WTC11 (cell line): ENCODE measurements around the gene TRUB1. TPM values are rescaled to one million over a fixed set of nuclear protein-coding genes. Genes with fewer than 3 reads are reported as not detected.

ENCODE experiments used
- ATAC-seq: fragments of 200-7000 bp; cut with Tn5 transposase; 2 replicates; pipeline ENCODE4 v1.10.0; 2021; ENCODE audit warnings: mild to moderate bottlenecking, moderate library complexity
- CTCF ChIA-PET: fragments of 300-600 bp; sonication (Branson Sonifier 250); formaldehyde crosslinking; loops from one replicate; lab custom pipeline; 2021; ENCODE audit warnings: antibody characterized with exemption; lab: Charles Lee
- POLR2A ChIA-PET: fragments of 350-600 bp; sonication (Branson Sonifier 250); formaldehyde crosslinking; loops from one replicate; lab custom pipeline; 2021; ENCODE audit warnings: antibody characterized with exemption; lab: Charles Lee
- DNase-seq: peaks from one replicate; pipeline ENCODE4 v3.0.0; 2021; ENCODE audit warnings: low spot score
- H3K27ac Mint-ChIP-seq: 2 replicates; pipeline ENCODE4 v1.8.0; 2021; ENCODE audit warnings: mixed read lengths
- H3K27me3 Mint-ChIP-seq: 2 replicates; pipeline ENCODE4 v1.8.0; 2021; ENCODE audit warnings: low read depth, mild to moderate bottlenecking, moderate library complexity, mixed read lengths
- H3K36me3 Mint-ChIP-seq: 2 replicates; pipeline ENCODE4 v1.8.0; 2021; ENCODE audit warnings: mixed read lengths
- H3K4me1 Mint-ChIP-seq: 2 replicates; pipeline ENCODE4 v1.8.0; 2022; ENCODE audit warnings: mixed read lengths
- H3K4me3 Mint-ChIP-seq: 2 replicates; pipeline ENCODE4 v1.8.0; 2021; ENCODE audit warnings: mild to moderate bottlenecking, moderate library complexity, mixed read lengths
- H3K9me3 Mint-ChIP-seq: 2 replicates; pipeline ENCODE4 v1.8.0; 2021; ENCODE audit warnings: mixed read lengths
- CREB1 ChIP-seq: sonication (generic); formaldehyde crosslinking; IDR thresholded peaks from 2 replicates; pipeline ENCODE4 v1.8.0; 2023; ENCODE audit warnings: mild to moderate bottlenecking, missing genetic modification reagents
- CREM ChIP-seq: sonication (generic); formaldehyde crosslinking; IDR thresholded peaks from 2 replicates; pipeline ENCODE4 v1.8.1; 2022; ENCODE audit warnings: mild to moderate bottlenecking, missing genetic modification reagents, moderate library complexity
- MYBL2 ChIP-seq: sonication (generic); formaldehyde crosslinking; IDR thresholded peaks from 2 replicates; pipeline ENCODE4 v1.8.1; 2023; ENCODE audit warnings: mild to moderate bottlenecking, moderate library complexity, missing genetic modification reagents
- NR1H2 ChIP-seq: sonication (generic); formaldehyde crosslinking; IDR thresholded peaks from 2 replicates; pipeline ENCODE4 v1.9.0; 2021; ENCODE audit warnings: mild to moderate bottlenecking, moderate library complexity, missing genetic modification reagents
- RELA ChIP-seq: sonication (generic); formaldehyde crosslinking; IDR thresholded peaks from 2 replicates; pipeline ENCODE4 v1.8.1; 2022; ENCODE audit warnings: missing genetic modification reagents, mild to moderate bottlenecking, borderline replicate concordance
- SP1 ChIP-seq: sonication (generic); formaldehyde crosslinking; conservative IDR thresholded peaks from 2 replicates; pipeline ENCODE4 v1.8.1; 2022; ENCODE audit warnings: missing genetic modification reagents
- TP53 ChIP-seq: sonication (generic); formaldehyde crosslinking; IDR thresholded peaks from 2 replicates; pipeline ENCODE4 v1.8.1; 2023; ENCODE audit warnings: mild to moderate bottlenecking, missing genetic modification reagents
- ZNF121 ChIP-seq: sonication (generic); formaldehyde crosslinking; IDR thresholded peaks from 2 replicates; pipeline ENCODE4 v1.8.0; 2023; ENCODE audit warnings: missing genetic modification reagents
- total RNA-seq: library from RNA; stranded (reverse); gene quantifications from 3 replicates; pipeline ENCODE4 v1.2.3, GENCODE V29; 2021
- TF ChIP-seq, protein P1 (sequence below): fragments of 250-450 bp; sonication (Bioruptor Pico); conservative IDR thresholded peaks from 2 replicates; pipeline ENCODE4 v1.9.0; 2021; ENCODE audit warnings: mild to moderate bottlenecking
- TF ChIP-seq, protein P2 (sequence below): sonication (generic); formaldehyde crosslinking; IDR thresholded peaks from 2 replicates; pipeline ENCODE4 v1.8.1; 2022; ENCODE audit warnings: low read depth, missing genetic modification reagents, borderline replicate concordance
- TF ChIP-seq, protein P3 (sequence below): sonication (generic); formaldehyde crosslinking; IDR thresholded peaks from 2 replicates; pipeline ENCODE4 v1.8.1; 2022; ENCODE audit warnings: mild to moderate bottlenecking, missing genetic modification reagents, moderate library complexity, borderline replicate concordance
- TF ChIP-seq, protein P4 (sequence below): sonication (generic); formaldehyde crosslinking; IDR thresholded peaks from 2 replicates; pipeline ENCODE4 v1.8.0; 2023; ENCODE audit warnings: missing genetic modification reagents, mild to moderate bottlenecking, borderline replicate concordance
- TF ChIP-seq, protein P5 (sequence below): sonication (generic); formaldehyde crosslinking; IDR thresholded peaks from 2 replicates; pipeline ENCODE4 v1.8.1; 2023; ENCODE audit warnings: mild to moderate bottlenecking, missing genetic modification reagents
- TF ChIP-seq, protein P6 (sequence below): sonication (generic); formaldehyde crosslinking; IDR thresholded peaks from 2 replicates; pipeline ENCODE4 v1.8.1; 2023; ENCODE audit warnings: mild to moderate bottlenecking, missing genetic modification reagents, moderate library complexity

The TRUB1 gene
- total RNA-seq, 1 experiment from 2014 or later: 27.8 TPM

DNA sequence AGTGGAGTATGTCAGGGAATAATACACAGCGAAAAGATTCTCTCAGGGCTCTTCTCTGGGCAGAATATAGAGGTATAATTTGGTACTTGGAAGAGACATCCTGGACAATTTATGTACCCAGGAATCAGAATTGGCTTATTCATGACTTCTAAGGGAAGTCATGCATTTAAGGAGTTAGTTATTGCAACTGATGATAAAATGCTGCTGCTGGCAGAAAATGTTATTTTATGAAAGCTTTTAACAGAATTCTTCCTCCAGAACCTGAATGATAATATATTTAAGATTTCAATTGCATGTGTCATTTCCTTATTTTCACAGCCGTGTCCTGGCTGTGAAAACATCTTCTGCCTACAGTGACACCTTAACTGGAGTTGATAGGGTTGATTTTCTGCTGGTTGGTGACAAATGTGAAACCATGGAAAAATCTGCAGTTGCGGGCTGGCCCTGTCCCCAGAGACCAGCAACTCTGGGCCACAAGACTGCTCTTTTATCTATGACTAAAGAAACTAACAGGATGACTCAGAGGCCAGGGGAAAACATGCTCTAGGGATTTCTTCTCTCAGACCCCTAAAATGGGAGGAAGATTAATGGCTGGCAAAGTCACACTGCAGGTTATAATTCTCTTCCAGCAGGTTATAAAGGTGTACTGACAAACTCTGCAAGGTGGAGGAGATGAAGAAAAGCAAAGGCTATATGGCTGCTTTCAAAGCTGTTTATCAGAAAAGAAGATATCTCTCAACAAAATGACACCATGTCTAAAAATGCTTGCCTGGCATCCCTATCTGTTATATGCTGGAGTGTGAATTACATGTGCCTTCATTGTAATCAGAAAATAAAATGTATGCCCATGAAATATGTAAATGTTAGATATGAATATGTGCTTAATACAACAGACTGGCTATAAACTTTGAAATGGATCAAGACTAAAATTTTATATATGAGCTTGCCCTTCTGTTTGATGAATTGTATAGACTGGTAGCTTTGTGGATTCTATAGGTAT is 12.1 kb upstream of the TRUB1 start (continued):
- TF ChIP-seq SP1: no peak
- TF ChIP-seq RELA (CRISPR knock-in tag): no peak
- TF ChIP-seq CREM (CRISPR knock-in tag): no peak
- TF ChIP-seq, protein P1, sequence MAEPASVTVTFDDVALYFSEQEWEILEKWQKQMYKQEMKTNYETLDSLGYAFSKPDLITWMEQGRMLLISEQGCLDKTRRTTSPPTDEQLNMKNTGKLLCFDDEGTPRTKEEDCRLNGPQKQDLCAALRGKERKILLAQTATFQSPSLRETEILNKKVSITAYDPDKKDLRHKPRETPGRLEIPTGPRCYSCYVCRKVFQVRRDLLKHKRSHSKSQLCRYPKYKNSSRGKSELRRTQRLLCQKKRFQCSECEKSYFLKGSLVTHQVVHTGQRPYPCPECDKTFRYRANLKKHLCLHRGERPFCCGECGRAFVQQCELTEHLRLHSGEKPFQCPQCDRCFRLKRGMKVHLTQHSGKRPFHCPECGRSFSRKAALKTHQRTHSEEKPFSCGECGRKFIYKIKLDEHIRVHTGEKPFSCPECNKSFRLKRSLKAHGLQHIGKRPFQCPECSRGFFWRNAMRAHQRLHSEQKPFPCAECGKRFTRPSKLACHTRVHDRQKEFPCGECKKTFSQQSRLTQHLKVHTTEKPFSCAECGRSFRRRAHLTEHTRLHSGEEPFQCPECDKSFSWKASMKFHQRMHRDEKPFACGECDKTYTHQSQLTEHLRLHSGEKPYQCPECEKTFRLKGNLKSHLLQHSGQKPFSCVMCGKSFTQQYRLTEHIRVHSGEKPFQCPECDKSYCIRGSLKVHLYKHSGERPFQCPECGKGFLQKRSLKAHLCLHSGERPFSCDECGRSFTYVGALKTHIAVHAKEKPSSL (CRISPR knock-in tag): no peak
- TF ChIP-seq NR1H2 (CRISPR knock-in tag): no peak

DNA sequence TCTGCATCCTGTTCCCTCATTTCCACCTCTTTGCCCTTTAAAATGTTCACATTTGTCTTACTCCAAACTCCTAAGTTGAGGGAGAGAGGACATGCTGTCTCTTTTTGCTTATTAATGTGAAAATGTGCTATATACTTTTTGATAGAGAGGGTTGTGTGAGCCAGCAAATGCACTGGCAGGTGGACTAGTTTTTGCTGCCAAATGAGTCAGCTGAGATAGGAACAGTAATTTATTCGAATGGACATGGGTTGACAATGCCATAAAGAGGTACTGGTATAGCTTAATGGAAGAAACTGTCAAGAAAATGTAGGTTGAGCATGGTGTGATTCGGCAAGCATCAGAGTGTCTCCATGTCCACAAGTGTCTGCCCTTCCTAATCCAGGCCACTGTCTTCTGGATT is 9.2 kb upstream of the TRUB1 start:
- Mint-ChIP-seq H3K9me3 (peaks cover 19% of the 10 kb centered on the region), H3K27me3 (no peaks in the 10 kb centered on the region; the same call in 1 of the 2 replicates), H3K27ac (no peak overlapping the region), H3K4me1 (no peaks in the 10 kb centered on the region)
- CTCF ChIA-PET: no interaction called here
- no peak for TF ChIP-seq TP53 (CRISPR knock-in tag)
- TF ChIP-seq, protein P2, sequence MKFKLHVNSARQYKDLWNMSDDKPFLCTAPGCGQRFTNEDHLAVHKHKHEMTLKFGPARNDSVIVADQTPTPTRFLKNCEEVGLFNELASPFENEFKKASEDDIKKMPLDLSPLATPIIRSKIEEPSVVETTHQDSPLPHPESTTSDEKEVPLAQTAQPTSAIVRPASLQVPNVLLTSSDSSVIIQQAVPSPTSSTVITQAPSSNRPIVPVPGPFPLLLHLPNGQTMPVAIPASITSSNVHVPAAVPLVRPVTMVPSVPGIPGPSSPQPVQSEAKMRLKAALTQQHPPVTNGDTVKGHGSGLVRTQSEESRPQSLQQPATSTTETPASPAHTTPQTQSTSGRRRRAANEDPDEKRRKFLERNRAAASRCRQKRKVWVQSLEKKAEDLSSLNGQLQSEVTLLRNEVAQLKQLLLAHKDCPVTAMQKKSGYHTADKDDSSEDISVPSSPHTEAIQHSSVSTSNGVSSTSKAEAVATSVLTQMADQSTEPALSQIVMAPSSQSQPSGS (CRISPR knock-in tag): no peak
- TF ChIP-seq, protein P3, sequence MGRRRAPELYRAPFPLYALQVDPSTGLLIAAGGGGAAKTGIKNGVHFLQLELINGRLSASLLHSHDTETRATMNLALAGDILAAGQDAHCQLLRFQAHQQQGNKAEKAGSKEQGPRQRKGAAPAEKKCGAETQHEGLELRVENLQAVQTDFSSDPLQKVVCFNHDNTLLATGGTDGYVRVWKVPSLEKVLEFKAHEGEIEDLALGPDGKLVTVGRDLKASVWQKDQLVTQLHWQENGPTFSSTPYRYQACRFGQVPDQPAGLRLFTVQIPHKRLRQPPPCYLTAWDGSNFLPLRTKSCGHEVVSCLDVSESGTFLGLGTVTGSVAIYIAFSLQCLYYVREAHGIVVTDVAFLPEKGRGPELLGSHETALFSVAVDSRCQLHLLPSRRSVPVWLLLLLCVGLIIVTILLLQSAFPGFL (CRISPR knock-in tag): no peak
- no peak for TF ChIP-seq CREB1 (CRISPR knock-in tag)
- TF ChIP-seq, protein P4, sequence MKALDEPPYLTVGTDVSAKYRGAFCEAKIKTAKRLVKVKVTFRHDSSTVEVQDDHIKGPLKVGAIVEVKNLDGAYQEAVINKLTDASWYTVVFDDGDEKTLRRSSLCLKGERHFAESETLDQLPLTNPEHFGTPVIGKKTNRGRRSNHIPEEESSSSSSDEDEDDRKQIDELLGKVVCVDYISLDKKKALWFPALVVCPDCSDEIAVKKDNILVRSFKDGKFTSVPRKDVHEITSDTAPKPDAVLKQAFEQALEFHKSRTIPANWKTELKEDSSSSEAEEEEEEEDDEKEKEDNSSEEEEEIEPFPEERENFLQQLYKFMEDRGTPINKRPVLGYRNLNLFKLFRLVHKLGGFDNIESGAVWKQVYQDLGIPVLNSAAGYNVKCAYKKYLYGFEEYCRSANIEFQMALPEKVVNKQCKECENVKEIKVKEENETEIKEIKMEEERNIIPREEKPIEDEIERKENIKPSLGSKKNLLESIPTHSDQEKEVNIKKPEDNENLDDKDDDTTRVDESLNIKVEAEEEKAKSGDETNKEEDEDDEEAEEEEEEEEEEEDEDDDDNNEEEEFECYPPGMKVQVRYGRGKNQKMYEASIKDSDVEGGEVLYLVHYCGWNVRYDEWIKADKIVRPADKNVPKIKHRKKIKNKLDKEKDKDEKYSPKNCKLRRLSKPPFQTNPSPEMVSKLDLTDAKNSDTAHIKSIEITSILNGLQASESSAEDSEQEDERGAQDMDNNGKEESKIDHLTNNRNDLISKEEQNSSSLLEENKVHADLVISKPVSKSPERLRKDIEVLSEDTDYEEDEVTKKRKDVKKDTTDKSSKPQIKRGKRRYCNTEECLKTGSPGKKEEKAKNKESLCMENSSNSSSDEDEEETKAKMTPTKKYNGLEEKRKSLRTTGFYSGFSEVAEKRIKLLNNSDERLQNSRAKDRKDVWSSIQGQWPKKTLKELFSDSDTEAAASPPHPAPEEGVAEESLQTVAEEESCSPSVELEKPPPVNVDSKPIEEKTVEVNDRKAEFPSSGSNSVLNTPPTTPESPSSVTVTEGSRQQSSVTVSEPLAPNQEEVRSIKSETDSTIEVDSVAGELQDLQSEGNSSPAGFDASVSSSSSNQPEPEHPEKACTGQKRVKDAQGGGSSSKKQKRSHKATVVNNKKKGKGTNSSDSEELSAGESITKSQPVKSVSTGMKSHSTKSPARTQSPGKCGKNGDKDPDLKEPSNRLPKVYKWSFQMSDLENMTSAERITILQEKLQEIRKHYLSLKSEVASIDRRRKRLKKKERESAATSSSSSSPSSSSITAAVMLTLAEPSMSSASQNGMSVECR: no peak
- no peak for TF ChIP-seq MYBL2 (CRISPR knock-in tag)
- TF ChIP-seq ZNF121: no peak
- TF ChIP-seq, protein P5, sequence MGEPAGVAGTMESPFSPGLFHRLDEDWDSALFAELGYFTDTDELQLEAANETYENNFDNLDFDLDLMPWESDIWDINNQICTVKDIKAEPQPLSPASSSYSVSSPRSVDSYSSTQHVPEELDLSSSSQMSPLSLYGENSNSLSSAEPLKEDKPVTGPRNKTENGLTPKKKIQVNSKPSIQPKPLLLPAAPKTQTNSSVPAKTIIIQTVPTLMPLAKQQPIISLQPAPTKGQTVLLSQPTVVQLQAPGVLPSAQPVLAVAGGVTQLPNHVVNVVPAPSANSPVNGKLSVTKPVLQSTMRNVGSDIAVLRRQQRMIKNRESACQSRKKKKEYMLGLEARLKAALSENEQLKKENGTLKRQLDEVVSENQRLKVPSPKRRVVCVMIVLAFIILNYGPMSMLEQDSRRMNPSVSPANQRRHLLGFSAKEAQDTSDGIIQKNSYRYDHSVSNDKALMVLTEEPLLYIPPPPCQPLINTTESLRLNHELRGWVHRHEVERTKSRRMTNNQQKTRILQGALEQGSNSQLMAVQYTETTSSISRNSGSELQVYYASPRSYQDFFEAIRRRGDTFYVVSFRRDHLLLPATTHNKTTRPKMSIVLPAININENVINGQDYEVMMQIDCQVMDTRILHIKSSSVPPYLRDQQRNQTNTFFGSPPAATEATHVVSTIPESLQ (CRISPR knock-in tag): no peak
- TF ChIP-seq, protein P6, sequence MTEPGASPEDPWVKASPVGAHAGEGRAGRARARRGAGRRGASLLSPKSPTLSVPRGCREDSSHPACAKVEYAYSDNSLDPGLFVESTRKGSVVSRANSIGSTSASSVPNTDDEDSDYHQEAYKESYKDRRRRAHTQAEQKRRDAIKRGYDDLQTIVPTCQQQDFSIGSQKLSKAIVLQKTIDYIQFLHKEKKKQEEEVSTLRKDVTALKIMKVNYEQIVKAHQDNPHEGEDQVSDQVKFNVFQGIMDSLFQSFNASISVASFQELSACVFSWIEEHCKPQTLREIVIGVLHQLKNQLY (CRISPR knock-in tag): no peak
- TF ChIP-seq, all 79 proteins: peak for 0
- Mint-ChIP-seq H3K4me3 (no peak overlapping the region), H3K36me3 (peaks cover 6% of the 10 kb centered on the region)
- ATAC-seq (no peak), DNase-seq (no peak)
- POLR2A ChIA-PET: no interaction called here
